ENCODE measurements around the gene SGK1.
"Not testable (repeated sequence)": the region's sequence is repeated elsewhere in the genome, so short reads cannot be mapped to it uniquely, and the experiment has no call there.

SGK1 gene

DNA sequence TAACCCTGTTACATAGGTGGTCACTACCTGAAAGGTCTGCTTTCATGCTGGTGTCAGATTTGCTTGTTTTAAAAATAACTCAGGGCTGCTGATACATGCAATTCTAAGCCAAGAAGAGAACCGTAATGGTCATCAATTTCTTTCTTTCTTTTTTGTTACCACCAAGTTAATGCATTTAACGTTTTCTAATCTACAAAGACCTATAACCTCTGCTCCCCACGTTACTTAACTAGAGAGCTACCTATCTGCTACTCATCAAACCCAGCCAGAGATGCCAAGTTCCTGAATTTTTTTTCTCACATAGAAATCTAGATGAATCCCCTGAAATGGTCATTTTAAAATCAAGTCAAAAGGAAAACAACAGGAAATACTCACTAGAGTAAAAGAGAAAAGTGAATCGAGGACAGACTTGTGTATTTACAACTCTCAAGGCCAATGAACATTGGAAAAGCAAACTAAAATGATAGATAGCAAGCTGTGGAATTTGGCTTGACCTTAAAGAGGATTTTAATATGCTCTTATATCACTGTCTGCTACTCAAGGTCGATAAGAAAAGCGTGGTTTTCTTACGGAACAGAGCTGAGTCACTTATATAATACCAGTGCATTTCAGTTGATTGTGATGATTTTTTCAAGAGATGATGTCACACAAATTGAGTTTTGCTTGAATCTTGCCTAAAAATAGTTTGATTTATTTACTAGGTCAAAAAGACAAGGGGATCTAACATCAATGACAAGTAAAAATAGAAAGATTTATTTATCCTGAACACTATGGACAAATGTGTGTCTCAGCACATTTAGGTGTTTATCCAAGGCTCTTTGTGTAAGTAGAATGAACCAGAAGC is 67.9 kb downstream of the SGK1 start:
- no peak for DNase-seq

DNA sequence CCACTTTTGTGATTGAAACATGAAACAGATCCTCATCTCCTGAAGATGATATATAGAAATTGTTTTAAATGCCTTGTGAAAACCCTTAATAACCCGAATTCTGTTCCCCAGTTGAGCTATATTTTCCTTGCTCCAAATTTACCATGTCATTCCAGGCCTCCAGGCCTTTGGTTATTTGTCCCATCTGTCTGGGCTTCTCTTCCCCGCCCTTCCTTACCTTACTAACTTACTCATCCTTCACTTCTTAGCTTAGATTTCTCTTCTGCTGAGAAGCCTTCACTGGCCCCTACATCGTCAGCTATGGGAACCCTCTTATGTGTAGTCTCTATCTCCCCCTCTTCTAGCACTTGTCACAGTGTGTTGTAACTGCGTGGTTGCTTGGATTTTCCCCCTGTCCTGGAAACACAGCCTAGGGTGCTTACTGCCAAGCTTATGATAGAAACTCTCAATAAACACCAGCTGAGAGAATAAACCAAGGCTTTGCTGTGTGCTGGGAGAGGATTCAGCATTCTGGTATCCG is 68.6 kb downstream of the SGK1 start:
- no peak for DNase-seq

DNA sequence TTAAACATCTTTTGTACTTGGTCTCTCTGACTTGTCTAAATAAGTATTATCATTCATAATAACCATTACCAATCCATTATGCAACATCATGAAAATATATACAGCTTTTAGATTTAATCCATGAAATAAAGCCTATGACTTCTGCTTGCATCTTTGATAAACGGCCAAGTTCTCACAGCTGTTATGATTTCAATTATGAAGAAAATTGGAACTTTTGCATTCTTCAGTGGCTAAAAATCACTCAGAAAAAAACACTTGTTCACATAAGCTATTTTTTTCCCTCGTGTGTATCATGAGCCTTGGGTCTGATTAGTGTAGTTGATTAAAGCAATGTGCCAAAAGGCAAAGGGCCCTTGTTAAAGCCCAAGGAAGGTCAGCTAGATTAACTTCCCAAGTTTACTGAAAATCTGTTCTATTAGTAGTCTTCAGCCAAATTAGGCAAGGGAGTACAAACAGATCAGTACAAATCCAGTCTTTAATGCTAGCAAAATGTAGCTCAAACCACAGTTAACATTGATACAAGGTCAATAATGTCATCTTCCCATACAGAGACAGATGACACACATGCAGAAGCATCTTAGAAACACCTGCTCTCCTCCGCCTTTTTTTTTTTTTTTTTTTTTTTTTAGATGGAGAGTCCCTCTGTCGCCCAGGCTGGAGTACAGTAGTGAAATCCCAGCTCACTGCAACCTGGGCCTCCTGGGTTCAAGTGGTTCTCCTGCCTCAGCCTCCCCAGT is 69.9 kb downstream of the SGK1 start:
- DNase-seq: no peak

DNA sequence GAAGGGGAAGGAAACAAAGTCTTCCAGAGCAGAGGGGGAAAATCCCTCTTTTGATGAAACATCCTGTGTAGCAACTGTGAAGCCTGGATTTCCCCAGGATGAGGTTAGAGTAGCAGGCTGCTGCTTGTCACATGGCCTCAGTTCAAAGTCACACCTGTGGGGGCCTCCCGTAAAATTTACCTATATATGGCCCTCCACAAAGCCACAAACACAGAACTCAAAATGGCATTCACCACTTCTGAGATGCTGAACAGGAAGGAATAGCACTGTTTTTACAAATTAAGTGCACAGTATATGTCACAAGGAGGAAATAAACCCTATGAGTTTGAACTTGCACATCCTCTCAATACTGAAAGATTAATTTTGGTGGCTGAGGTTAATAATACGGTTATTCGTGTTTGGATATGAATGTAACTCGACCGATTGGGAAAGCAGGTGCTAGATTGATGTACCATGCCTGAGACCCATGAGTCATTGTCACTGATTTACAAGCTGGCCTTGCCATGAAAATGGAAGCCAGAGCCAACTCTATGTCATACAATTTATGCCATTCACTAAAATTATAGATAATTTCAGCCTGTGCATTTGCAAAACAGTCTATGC is 70.6 kb downstream of the SGK1 start:
- DNase-seq: no peak

DNA sequence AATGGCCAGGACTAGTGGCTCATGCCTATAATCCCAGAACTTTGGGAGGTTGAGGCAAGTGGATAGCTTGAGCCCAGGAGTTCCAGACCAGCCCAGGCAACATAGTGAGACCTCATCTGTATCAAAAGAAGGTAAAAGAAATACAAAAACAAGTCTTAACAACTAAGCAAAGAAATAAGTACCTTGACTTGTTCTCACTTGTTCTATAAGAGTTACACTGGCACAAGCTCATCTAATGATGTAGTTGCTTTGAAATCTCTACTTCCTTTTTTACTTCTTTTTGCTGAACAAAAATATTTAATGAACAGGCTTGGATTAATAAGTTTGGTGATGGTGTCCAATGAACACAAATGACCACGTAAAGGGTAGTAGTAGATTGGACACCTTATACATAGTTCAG is 72.2 kb downstream of the SGK1 start:
- DNase-seq: no peak

DNA sequence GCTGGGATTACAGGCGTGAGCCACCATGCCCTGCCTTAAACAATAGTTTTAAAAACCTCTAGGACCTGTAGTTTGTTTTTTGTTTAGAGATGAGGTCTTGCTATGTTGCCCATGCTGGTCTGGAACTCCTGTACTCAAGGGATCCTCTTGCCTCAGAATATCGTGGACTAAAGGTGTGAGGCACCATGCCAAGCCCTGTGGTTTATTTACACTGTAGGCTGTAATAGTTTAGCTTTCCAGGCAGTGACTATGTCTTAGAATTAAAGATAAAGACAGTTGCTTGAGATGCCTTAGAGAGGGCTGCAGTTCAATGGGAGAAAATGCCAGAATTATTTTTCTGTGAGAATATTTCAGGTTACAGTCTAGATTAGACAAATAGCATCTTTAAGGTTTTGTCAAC is 72.9 kb downstream of the SGK1 start:
- DNase-seq: no peak

DNA sequence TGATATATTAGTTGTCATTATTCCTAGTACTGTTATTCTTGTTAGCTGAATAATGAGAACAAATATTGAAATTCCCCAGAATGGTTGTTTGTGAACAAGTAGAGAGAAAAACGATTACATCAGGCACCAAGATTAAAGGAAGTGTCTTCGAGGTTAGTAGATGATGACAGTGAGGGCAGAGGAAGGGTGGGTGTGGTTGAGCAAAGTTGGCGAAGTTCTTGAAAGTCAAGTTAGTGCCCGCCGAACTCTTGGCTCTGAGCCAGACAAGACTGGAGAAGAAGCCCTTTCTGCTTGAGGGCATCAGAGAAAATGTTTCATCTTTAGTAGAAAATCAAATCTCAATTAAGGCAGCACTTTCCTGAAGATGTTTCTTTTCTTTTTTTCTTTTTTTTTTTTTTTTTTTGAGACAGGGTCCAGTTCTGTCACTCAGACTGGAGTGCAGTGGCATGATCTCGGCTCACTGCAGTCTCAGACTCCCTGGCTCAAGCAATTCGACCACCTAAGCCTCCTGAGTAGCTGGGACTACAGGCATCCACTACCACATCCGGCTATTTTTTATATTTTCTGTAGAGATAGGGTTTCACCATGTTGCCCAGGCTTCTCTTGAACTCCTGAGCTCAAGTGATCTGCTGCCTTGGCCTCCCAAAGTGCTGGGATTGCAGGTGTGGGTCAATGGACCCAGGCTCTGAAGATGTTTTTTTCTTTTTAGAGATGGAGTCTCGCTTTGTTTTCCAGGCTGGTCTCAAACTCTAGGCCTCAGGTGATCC is 77.1 kb downstream of the SGK1 start:
- DNase-seq: no peak

DNA sequence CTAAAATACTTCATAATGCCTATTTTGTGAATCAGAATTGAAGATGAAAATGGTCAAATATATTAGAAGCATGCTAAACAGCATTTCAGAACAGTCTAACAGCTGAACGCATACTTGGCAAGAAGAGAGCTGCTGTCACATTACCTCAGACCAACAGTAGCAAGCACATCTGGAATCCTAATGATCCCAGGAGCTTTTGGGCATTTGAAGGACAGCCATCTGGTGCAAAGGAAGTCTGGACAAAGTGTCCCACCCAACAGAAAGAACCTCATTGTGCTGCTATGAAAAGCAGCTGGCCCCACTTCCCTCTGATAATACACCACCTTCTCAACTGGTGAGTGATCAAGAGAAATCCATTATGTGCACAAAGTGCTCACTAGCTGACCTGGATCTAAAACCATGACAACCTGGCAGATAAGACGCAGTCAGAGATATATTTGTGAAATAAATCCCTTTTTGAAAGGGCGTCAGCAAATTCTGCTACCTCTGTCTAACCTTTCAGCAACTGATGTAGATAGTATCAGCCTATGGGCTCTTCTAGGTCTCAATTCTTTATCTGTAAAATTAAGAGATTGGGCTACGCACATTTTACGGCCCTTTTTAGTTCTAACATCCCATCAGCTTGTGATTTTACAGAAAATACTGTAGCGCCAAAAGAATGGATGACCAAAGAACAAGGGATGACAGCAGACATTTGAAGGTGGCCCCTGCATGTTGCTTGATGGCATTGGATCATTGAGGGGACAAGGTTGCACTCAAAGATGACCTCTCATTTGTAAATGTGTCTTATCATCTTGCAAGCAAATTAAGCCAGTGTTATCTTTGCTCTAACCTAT is 78.7 kb downstream of the SGK1 start:
- no peak for DNase-seq

DNA sequence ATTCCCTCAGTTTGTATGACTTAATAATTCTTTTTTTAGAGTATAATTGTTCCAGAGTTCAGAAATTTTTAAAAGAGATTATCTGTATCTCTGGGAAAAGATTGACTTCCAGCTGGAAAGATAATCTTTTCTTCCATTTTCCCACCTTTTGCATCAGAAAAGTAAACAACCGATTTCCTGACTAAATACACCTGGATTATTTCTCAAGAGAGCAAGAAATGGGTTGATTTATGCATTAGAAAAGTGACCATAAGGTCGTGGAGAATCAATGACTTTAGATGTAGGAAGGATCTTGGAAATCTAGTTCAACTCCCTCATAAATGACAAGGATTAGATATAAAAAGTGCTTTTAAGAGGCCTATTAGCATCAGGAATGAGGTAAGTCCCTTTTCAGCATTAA is 79.9 kb downstream of the SGK1 start:
- DNase-seq: no peak

DNA sequence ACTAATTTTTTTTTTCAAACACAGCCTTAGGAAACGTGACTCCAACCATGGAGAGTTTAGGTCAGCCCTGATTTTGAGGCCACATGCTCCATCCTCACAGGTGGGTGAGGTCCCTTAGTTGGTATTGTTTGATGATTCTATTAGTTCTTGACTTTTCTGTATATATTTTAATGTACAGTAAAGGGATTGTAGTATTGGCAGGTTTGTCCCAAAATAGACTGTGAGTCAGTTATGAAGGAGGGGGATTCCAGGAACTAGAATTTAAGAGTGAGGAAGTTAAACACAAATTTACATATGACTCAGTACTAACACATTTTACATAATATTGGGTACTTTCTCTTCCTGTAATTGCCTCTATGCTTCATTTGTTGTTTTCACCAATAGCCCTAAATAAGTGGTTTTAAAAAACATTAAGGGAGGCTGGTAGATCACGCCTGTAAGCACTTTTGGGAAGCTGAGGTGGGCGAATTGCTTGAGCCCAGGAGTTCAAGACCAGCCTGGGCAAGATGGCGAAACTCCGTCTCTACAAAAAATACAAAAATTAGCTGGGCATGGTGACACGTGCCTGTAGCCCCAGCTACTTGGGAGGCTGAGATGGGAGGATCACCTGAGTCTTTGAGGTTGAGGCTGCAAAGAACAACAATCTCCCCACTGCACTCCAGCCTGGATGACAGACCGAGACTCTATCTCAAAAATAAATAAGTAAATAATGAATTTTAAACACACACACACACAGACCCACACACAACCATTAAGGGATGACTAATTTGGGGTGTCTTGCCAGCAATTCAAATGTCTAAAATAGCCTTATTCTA is 81.8 kb downstream of the SGK1 start:
- DNase-seq: no peak

DNA sequence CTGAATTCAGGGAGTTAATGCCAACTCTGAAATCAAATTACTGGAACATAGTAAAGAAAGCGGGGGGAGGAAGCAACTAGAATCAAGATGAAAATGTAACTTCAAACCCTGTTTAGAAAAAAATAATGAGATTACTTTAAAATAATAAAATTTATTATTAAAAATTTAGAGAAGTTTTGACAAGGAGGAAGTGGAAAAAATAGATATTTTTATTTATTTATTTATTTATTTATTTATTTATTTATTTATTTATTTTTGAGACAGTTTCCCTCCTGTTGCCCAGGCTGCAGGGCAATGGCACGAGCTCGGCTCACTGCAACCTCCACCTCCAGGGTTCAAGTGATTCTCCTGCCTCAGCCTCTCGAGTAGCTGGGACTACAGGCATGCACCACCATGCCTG is 82.6 kb downstream of the SGK1 start:
- not testable (repeated sequence) for DNase-seq

DNA sequence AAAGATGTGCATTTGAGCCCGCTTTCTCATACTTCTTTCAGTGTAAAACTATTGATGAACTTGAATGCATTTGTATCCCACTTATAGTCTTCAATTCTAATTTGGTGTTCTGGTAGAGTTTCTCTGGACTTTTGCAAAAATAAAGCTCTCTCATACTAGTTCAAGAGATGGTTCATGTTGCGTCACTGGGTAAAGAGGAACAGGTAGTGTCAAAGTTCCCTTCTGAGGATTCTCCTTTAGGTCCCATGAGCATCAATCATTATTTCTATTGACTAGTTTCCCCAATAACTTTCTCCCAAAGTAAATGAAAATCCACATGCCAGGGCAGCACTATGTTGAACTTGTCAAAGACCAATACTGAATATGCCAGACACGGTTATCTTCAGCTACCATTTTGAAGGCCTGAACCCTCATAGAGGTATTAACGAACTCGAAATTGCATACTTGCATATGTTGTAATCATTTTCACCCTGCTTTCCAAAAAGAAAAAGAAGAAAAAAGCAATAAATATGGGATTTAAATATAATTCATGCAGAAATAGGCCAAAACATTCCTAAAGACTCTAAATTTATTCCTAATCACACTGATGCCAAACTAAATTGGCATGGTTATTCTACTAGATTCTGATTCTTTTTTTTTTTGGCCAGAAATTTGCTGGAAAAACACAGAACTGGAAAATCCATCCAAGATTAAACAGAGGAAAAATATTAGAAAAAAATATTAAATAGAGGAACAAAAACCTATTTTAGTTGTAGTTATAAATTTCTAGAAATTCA is 84.5 kb downstream of the SGK1 start:
- DNase-seq: no peak

DNA sequence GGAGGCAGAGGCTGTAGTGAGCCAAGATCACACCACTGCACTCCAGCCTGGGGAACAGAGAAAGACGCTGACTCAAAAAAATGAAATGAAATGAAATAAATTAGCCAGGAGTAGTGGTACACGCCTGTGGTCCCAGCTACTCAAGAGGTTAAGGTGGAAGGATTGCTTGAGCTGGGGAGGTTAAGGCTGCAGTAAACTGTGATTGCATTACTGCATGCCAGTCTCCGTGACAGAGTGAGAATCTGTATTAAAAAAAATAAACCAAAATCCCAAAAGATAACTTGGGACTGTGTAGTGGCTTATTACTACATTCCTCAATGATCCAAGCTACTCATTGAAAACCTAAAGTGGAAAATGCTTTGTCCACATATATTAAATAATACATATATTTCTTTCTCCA is 87.0 kb downstream of the SGK1 start:
- DNase-seq: no peak

DNA sequence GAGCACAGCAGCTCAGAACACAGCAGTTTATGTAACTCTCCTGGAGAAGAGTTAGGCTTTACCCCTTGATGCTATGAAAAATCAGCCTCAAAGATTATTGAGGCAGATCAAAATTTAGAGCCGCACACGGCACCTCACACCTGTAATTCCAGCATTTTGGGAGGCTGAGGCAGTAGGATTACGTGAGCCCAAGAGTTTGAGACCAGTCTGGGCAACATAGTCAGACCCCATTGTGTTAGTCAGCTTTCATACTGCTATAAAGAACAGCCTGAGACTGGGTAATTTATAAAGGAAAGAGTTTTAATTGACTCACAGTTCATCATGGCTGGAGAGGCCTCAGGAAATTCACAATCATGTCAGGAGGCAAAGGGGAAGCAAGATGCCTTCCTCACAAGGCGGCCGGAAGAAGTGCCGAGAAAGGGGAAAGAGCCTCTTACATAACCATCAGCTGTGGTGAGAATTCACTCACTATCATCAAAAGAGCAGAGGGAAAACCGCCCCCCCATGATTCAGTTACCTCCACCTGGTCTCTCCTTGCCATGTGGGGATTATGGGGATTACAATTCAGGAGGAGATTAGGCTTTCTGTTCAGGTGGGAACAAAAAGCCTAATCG is 87.7 kb downstream of the SGK1 start:
- DNase-seq: no peak

DNA sequence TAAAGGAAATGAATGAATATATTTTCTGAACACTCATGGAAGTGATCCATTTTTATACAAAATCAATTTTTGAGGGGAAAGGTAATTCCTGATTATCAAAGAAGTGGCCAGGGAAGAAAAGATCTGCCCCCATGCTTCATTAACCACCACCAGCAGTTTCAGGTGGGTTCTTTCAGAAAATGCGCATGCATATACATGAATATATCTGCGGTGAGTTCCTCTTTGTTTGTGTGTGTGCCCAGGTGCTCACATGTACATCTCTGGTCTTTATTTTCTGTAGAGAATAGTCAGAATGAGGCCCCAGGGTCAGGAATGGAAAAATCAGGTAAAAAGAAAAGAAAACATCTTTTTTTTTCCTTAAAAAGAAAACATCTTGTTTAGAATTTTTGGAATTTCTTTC is 88.4 kb downstream of the SGK1 start:
- DNase-seq: no peak

DNA sequence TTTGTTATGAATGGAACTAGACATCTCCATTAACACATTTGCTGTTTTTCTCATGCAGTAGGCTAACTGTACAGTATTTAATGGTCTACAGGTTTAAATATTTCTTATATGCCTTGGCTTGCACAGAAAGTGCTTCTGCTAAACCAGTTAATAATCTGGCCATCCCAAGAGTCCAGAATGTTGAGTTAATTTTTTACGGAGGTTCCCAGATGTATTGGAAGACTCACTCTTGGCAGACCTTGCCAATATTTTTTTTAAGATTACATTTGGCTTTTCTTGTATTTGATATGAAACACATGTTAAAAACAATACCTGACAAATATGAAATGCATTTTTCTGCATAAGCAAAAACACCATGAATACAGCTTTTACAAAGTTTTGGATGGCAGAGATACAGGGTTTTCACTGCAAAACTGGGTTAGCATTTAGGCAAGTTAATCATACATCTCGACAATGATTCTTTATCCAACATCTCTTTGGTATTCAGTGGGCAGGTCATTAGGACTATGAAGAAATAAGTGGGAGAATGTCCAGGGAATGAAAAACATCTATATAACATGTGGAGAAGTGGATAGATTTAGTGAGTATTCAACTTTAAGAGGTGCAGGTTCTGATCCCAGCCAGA is 94.0 kb downstream of the SGK1 start:
- no peak for DNase-seq

DNA sequence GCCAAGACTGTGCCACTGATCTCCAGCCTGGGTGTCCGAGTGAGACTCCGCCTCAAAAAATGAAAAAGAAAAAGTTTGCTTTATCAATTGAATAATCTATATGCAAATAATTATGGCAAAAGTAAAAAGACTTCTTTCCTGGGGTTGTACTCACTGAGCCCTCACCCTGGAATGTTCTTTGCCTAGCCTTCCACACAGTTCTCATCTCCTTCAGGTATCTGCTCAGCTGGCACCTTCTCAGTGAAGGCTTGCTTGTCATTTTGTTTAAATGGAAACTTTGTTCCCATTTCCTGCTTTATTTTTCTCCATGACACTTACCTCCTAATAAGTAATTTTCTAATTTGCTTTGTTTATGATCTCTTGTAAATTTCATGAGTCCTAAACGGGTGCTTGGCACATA is 96.7 kb downstream of the SGK1 start:
- DNase-seq: no peak

DNA sequence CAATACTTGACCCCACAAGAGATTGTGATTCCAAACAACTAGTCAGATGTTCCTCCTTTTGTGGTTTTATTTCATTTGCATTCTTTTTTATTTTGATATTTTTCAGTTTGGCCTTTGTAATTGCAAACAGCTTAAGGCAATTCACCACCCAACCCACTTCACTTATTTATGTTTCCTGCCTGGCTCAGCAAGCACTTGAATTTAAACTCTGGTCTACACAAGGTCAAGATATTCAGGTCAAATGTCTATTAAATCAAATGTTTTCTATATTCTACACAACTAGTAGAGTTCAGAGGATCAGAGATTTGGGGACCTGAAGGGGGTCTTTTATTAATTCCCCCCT is 100.1 kb downstream of the SGK1 start:
- no peak for DNase-seq

DNA sequence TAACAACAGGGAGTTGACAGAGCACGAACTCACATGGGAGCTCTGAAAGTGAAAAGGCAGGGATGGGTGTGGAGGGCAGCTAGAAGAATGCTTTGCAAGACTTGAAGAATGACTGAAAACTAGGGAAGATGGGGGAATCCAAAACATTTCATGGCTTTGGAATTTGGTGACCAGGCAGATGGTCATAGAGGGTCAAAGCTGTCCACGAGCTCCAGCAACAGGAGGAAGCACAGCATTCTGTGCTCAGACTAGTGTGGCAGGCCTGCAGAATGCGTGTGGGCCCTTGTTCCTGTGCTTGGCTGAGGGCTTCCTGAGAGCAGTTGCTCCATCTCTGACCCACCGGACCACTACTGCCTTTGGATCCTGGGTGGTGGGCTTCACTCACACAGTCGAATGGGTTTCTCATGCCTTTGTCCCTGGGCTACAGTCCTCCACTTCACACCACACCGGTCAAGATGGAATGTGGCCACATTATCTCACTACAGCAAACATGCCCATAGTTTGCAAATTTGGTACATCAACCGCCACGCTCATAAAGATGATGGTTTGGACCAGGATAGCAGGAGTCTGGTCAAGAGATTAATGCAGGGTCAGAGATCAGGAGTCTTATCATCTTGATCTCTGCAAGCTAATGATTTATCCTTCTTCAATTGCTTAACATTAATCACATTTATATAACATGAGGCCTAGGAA is 100.7 kb downstream of the SGK1 start:
- no peak for DNase-seq
